HG03280 (cell line): ENCODE measurements around the gene CAMP.
"Not testable (repeated sequence)": the region's sequence is repeated elsewhere in the genome, so short reads cannot be mapped to it uniquely, and the experiment has no call there.

Experiments
- ATAC-seq: cut with Tn5 transposase; IDR thresholded peaks from one replicate; pipeline ENCODE4 v1.9.1; 2021; ENCODE audit warnings: mild to moderate bottlenecking, moderate library complexity; ENCODE audit not compliant: unreplicated experiment

CAMP gene

GRCh38 chr3:48248095-48248850 lies 25.0 kb downstream of the CAMP start:
- no peak for ATAC-seq

- no peak for ATAC-seq
These were observed 33.3 kb downstream of the CAMP start for GRCh38 chr3:48256557-48256956.

- no peak for ATAC-seq
These were observed 35.2 kb downstream of the CAMP start for GRCh38 chr3:48258530-48258929.

- no peak for ATAC-seq
These were observed 44.5 kb downstream of the CAMP start for GRCh38 chr3:48267782-48268181.

- ATAC-seq = no peak
These were observed 45.2 kb downstream of the CAMP start for GRCh38 chr3:48268381-48268935.

- no peak for ATAC-seq
These were observed 45.8 kb downstream of the CAMP start for GRCh38 chr3:48268936-48269561.

- ATAC-seq = no peak
These were observed 46.3 kb downstream of the CAMP start for GRCh38 chr3:48269592-48269991.

GRCh38 chr3:48270306-48270705 lies 47.0 kb downstream of the CAMP start:
- no peak for ATAC-seq

GRCh38 chr3:48271223-48271622 lies 47.9 kb downstream of the CAMP start:
- not testable (repeated sequence) for ATAC-seq

GRCh38 chr3:48271763-48272498 lies 48.6 kb downstream of the CAMP start:
- ATAC-seq = no peak

- no peak for ATAC-seq
These were observed 50.4 kb downstream of the CAMP start for GRCh38 chr3:48273594-48274211.

GRCh38 chr3:48274452-48274851 lies 51.2 kb downstream of the CAMP start:
- ATAC-seq = no peak
